ENCODE data around the gene SYCP2L.

GRCh38 chr6:11018225-11018624 is 131.4 kb downstream of the SYCP2L start:
- no peak for TF ChIP-seq EZH2 (IDR thresholded peaks at IDR 0.05; ENCODE audit: borderline replicate concordance, low read depth, low read length, severe bottlenecking)
- no peak for TF ChIP-seq POLR2A (IDR thresholded peaks at IDR 0.05; ENCODE audit: low read depth, low read length)
- no peak for TF ChIP-seq POLR2AphosphoS5 (IDR thresholded peaks at IDR 0.05; ENCODE audit: insufficient read depth, low read depth, low read length)
- no peak for TF ChIP-seq JUN (IDR thresholded peaks at IDR 0.05; ENCODE audit: borderline replicate concordance, insufficient read depth, insufficient read length, low read depth)
- TF ChIP-seq CTCF (IDR thresholded peaks at IDR 0.05; ENCODE audit: extremely low read depth in 1 of 2, insufficient read depth in 1 of 2, low read depth in 1 of 2, low read length in 2 of 2): no peak
- no peak for TF ChIP-seq MYC (IDR thresholded peaks at IDR 0.05; ENCODE audit: low read depth, low read length)
- TF ChIP-seq FOS (IDR thresholded peaks at IDR 0.05; ENCODE audit: borderline replicate concordance, insufficient read depth, low read length): no peak
- TF ChIP-seq GATA2 (IDR thresholded peaks at IDR 0.05; ENCODE audit: insufficient read depth, insufficient read length, low read depth, low read length): no peak
